HG02870 (cell line): ENCODE data around the gene MZT2B.
"Not testable (repeated sequence)": the region's sequence is repeated elsewhere in the genome, so short reads cannot be mapped to it uniquely, and the experiment has no call there.

ENCODE experiments used
- ATAC-seq: cut with Tn5 transposase; IDR thresholded peaks from one replicate; pipeline ENCODE4 v1.9.1; 2021; ENCODE audit warnings: mild to moderate bottlenecking, moderate library complexity; ENCODE audit not compliant: unreplicated experiment

MZT2B gene

DNA sequence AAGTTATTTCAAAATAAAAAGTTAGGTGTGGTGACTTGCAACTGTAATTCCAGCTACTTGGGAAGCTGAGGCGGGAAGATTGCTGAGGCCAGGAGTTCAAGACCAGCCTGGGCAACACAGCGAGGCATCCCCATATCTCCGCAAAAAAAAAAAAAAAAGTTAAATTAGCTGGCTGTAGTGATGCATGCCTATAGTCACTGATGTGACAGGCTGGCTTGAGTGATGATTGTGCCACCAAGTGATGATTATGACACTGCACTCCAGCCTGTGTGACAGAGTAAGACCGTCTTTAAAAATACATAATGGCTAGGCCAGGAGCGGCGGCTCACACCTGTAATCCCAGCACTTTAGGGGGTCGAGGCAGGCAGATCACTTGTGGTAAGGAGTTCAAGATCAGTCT, 12.2 kb upstream of the MZT2B start:
- no peak for ATAC-seq

DNA sequence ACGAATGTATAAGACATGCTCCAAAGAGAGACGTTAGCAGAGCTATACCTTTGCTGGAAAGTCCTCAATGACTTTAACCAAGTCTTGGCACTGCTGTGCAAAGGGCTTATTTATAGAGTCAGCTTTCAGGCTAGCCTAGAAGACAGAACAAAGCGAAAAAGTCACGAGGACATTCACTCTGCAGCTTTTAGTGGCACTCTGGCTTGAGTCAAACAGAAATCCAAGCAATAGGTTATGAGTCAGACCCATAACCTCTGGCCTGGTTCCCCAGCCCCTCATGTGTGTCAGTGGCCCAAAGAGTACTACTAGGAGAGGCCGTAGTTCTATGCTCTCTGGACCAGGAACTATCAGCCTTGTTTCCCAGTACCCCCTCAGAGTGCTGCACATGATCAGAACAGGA, 7.2 kb upstream of the MZT2B start:
- peak; percentile 87 for ATAC-seq

DNA sequence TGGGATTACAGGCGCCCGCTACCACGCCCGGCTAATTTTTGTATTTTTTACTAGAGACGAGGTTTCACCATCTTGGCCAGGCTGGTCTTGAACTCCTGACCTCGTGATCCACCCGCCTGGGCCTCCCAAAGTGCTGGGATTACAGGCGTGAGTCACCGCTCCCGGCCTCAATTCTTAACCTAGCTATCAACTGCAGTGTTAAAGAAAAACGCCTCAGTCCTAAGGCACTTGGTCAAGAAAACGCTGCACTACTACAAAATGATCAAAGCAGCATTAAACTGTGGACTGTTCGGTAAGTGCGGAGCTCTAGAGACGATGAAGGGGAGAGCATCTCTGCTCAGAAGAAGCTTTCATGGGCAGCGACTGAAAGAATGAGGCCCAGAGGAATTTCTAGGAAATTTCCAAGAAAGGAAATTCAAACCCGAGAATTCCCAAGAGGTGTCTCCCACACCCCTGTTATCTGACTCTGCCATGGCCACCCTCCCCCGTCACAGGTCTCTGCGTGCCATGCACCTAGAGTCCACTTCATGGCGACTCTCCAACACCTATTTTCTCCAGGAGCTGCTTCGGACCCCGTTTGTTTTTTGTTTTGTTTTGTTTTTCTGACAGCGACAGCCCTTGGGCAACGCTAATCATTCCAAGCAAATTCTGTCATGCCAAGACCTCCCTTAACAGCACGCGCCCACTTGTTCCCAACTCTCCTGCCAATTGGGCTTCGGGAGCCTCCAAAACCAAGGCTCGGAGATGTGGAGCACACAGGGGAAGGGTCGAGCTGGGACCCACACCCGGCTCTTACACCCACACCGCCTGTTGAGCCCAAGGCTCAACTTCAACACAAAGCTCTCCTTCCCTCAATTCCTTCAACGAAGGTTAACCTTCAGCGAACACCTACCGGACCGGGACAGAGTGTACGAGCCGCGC, 1.4 kb upstream of the MZT2B start:
- not testable (repeated sequence) for ATAC-seq

DNA sequence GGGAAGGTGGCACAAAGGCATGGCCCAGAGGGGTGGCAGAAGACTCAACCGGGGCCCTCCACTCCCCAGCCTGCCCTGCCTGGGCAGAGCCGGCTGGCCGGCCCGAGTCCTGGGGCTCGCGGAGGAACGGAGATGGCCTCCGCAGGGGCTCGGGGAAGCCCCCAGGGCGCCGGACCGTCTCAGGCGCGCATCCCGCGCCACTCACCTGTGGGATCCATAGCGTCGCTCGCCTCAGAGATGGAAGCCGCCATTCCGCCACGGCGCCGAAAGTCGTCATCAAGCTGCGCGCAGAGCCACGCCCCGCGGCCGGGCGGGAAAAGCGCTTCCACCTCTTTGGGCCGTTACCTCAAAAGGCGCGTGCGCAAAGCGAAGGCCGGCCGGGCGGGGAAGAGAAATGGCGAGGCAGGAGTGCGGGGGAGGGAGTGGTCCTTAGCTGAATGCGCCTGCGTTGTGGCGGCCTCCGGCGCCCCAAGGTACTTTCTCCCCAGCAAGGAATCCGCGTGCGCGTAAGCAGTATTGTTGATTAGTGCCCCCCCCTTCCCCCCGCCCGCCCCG, 660 bp upstream of the MZT2B start, which contains the start of gene SMPD4:
TSS of gene SMPD4 (minus strand) at position 278 of the 555 bp plus-strand sequence. CDS start 5,010 bp downstream, outside the sequence.
- peak; percentile 61 for ATAC-seq

DNA sequence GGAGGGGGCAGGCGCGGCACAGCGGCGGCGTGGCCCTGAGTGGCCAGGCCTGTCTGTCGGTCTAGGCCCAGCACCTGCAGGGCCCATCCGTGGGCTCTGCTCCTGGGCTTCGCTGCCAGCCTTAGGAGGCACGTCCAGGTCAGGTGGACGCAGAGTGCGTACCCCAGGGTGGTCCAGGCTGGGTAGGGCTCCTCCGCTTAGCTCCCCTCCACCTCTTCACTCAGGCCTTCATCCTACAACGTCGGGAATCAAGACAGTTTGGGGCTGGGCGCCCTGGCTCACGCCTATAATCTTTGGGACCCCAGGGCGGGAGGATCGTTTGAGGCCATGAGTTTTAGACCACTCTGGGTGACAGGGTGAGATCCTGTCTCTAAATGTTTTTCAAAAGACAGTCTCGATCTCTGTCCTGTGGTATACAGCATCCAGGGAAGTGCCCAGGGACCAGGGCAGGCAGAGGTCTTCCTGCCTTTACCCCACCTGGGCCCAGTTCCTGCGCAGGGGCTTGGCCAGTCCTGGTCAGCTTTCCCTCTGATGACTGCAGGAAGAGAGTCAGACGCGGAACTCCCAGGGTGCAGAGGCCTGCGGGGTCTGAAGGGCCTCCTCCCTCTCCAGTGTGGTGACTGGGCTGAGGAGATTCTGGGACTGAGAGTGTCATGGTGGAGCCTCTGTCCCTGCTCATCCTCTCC, 907 bp downstream of the MZT2B start:
- ATAC-seq = not testable (repeated sequence)

DNA sequence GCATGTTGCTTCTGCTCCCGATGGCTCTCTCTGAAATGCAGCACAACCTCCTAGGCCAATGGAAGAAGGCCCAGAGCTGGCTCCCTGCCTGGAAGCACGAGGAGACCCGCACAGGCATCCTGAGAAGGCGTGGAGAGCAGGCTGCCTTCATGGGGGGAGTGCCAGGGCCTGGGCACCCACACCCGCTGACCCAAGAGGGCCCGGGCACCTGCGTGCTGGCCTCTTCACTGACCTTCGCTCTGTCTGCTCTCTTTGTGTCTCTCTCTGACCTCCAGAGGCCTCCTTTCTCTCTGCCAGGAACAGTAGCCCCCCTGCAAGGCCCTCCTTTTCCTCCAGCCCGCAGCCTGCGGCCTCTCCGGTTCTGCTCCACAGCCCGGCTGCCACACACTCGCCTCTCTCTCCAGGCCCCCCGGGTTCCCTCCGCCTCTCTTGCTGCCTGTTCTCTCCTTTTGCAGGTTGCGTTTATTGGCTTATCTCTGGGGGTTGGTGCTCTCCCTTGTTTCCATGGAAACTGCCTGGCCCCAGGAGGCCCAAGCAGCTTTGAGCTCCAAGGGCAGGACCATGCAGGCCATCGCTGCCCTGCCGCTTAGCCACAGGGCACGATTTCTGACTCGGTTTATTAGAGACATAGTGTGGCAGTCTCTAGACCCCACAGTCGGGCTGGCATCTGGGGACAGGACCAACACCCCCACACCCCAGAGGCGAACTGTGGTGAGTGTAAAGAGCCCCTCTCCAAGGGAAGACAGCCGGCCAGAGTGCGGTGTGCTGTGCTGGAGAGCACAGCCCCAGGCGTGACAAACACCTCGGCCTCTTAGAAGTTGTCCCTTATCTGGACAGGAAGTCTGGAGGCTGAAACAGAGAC, 1.7 kb downstream of the MZT2B start:
- ATAC-seq = no peak

DNA sequence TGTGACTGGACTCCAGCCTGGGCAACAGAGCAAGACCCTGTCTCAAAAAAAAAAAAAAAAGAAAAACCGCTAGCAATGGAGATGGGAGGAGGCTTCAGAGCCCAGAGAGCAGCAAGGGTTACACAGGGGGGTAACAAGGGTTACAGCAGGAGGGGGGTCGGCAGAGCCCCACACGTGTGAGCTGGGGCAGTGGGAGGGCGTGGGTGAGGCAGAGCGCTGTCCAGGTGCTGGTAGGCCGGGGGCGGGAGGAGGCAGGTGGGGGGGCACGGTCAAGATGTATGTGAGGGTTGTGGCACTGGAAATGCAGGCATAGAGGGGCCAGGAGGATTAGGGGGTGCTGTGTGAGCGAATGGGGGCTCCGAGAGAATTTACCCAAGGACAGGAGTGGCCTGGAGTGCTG, 3.4 kb downstream of the MZT2B start:
- no peak for ATAC-seq

DNA sequence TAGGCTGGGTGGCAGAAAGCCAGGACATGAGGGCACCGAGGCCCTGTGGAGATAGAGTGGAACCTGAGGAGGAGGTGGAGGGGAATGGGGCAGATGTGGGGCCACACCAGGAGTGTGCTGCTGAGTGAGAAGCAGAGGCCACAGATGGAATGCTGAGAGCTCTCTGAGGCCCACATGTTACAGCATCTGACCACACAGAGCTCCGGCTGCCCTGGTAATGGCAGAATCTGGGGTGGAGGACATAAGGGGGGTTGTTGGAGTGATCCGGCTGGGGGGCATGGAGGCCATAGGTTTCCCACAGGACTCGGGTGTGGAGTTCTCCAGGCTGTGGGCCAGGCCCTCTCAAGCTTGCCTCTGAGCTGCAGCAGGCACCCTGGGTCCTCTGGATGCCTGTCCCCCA, 3.8 kb downstream of the MZT2B start:
- no peak for ATAC-seq

DNA sequence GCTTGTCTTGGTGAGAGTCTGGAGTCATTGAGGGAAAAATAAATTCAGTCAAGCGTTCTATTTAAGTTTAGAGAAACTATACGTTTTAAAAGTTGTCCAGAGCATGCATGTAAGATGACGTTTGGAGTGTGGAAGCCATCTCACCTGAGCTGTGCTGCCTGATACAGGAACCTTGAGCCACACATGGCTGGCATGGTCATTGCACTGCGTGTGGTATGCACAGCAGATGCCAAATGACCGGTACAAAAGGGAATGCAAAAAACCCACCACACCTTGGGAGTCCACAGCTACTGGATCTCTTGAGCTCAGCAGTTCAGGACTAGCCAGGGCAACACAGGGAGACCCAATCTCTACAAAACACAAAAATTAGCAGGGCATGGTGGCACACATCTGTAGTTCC, 4.3 kb downstream of the MZT2B start:
- ATAC-seq = no peak

DNA sequence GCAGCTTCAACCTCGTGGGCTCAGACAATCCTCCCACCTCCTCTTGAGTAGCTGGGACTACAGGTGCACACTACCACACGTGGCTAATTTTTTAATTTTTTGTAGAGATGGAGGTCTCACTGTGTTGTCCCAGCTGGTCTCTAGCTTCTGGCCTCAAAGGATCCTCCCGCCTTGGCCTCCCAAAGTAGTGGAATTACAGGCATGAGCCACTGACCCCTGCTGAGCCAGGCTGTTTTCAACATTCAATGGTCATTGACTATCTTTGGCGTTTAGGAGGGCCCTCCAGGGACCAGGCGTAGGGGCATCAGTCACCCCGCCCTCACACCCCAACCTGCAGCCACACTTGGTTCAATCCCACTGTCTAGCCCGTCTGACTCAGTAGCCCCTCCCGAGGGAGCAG, 5.2 kb downstream of the MZT2B start:
- ATAC-seq = no peak

DNA sequence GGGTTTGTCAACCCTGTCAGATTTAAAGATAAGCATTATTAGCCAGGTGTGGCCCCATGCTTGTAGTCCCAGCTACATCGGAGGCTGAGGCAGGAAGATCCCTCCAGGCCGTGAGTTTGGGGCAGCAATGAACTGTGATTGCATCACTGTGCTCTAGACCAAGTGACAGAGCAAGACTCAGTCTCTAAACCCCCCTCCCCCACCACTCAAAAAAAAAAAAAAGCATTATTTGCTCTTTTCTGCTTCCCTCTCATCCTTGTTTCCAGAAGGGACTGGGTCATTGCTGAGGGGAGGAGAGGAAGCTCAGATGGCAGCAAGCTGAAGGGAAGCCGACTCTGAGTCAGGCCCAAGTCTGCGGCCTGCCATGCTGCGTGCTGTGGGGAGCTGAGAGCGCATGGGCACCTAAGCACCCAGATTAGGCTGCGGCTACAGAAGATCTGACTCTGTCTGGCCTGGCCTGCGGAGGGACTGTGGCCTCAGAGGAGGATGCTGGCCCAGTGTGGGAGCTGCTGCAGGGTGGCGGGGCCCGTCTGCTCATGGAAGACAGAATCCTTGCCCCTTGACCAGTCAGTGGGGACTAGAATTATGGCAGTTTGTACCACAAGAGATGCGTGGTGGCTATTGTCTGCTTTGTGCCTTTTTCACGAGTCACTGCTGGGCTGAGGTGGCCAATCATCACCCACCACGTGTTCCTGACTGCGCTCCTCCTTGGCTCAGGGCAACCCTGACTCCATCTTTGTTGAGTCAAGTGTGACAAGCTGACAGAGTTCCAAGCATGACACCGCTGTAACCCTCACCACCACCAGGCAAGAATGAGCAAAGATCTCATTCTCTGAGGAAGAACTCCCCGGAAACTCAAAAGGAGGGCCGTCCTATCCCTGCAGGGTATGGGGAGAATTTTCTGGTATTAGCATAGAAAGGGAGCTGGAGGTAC, 6.1 kb downstream of the MZT2B start:
- not testable (repeated sequence) for ATAC-seq

DNA sequence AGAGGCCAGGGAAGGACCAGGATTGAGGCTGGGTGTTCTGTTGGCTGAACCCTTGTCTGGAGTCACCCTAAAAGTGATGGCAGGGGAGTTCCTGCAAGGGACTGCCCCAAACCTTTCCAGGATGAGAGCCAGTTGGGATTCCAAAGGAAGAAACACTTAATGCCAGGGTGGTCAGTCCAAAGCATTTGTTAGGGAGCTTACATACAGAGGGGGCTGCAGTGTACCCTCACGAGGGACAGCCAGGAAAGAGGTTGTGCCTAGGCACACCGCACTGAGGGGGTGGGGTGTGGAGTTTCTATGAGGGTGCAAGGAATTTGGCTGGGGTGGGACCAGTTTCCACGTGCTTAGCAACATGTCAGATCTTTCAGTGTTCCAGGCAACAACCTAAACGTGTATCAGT, 6.9 kb downstream of the MZT2B start:
- not testable (repeated sequence) for ATAC-seq

DNA sequence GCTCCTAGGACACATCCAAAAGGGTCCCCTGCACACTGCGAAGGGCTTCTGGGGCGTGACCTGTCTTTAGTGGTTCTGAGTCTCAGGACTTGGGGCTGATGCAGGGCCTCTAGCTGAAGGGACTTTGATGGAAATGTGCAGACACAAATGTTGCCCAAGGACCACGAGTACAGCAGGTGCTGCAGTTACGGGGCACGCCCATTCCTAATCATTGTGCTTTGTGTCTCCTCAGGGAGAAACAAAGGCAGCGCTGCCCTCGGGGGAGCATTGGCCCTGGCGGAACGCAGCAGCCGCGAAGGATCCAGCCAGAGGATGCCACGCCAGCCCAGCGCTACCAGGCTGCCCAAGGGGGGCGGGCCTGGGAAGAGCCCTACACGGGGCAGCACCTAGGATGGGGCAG, 8.2 kb downstream of the MZT2B start:
- ATAC-seq = no peak

DNA sequence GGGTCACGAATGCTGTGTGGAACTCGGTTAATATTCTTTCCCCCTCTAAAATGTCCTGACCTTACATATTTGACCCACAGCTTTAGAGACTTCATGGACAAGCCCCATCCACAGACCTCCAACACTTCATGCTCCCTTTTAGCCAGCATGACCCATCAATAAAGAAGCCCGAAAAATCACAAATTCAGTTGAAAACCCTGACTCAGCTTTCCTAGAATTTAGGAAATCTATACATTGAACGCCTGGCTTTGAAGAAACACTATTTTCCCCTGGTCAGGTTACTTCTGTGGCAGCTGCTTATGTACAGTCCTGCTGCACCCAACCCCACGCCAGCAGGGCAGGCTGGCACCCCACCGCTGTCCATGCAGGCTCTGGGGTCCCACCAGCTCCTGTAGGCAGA, 9.3 kb downstream of the MZT2B start:
- not testable (repeated sequence) for ATAC-seq

DNA sequence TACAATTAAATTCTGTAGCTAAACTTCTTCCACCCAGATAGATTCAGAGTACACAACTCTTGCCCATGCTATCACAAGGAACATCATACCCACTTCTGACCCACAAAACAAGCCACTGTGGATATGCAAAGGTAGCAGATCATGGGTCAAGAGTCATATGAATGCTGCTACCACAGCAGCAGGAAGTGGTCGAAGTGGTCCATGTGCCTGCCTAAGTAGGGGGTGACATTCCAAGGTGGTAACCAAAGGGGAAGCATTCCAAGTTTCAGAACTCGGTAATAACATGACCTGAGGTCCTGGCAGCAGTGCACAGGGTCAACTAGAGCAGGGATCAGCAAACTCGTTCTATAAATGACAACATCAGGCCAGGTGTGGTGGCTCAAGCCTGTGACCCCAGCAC, 10.4 kb downstream of the MZT2B start:
- ATAC-seq = not testable (repeated sequence)

DNA sequence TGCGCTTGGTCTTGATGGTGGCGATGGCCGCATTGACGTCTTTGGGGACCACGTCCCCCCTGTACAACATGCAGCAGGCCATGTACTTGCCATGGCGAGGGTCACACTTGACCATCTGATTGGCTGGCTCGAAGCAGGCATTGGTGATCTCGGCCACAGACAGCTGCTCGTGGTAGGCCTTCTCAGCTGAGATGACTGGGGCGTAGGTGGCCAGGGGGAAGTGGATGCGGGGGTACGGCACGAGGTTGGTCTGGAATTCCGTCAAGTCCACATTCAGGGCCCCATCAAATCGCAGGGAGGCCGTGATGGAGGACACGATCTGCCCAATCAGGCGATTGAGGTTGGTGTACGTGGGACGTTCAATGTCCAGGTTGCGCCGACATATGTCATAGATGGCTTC, 11.8 kb downstream of the MZT2B start:
- ATAC-seq = not testable (repeated sequence)

DNA sequence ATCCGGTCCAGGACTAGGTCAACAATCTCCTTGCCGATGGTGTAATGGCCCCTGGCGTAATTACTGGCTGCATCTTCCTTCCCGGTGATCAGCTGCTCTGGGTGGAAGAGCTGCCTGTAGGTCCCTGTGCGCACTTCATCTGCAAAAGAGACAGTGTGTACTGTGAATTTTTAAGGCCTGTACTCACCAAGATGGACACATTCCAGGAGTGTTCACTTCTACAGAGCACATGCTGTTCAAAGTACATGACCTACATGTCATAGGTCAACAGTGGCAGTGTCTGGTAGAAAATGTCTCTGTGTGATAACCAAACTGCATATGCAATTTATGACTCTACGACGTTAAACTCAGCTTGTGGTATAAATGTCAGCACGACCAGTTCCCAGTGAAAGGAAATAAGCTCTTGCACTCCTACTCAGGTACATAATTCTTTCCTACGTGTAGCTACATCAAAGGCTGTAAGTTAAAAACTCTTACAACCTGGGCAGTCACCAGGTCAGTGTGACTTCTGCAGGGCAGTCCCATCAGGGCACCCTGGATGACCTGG, 13.1 kb downstream of the MZT2B start:
- not testable (repeated sequence) for ATAC-seq

DNA sequence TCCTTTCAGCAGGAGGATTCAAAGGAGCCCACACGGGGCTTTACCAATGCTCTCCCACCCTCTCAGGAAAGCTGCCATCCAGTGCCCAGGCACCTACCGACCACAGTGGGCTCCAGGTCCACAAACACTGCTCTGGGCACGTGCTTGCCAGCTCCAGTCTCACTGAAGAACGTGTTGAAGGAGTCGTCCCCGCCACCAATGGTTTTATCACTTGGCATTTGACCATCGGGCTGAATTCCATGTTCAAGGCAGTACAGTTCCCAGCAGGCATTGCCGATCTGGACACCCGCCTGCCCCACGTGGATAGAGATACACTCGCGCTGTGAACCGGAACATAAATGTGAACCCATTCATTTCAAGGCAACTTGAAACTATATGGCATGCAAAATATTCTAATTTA, 14.0 kb downstream of the MZT2B start:
- not testable (repeated sequence) for ATAC-seq

DNA sequence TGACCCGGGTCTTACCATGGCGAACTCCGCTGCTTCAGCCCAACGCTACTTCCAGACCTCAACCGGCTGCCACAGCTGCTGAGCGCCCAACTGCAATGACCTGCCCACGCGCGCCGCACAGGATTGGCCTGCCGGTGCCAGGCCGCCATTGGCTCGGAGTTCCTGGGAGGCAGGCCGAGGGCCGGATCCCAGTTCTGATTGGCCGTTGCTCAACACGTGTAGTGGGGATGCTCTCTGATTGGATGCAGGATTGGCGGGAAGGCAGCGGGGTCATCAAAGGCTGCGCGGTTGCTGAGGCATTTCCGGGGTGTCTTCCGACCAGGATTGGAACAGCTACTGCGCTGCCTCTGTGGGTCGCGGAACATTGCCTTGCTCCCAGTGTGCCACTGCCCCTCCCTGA, 16.3 kb downstream of the MZT2B start, which contains the start of gene TUBA3E:
TSS of gene TUBA3E (minus strand) at position 97 of the 400 bp plus-strand sequence. CDS start at position 18, 79 bp downstream.
- ATAC-seq = no peak
